Measurements from ENCODE around the gene TCEANC2.

TCEANC2 gene

DNA sequence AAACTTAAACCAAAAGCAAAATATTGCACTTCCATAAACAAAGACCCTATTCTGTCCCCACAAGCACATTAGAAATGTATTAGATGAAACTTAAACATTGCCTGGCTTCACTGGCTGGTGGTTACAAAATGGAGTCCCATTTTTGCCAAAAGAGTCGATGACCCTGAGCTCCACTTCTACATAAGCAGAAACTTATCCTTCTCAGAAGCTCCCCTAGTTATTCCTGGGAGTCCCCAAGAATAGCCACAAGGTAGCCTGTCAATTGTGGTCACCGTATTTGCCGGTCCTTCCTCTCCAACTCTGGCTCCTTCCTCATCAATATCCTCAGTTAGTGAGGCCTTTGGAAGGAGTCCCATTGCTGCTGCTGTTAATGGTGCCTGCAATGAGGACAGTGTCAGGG is 62.1 kb downstream of the TCEANC2 start:
- no peak for TF ChIP-seq BACH2 (CRISPR knock-in tag; IDR thresholded peaks at IDR 0.05; ENCODE audit: borderline replicate concordance)
- TF ChIP-seq ESRRG (CRISPR knock-in tag; IDR thresholded peaks at IDR 0.05): no peak
- TF ChIP-seq TOX (CRISPR knock-in tag; IDR thresholded peaks at IDR 0.05; ENCODE audit: borderline replicate concordance): no peak
- TF ChIP-seq, protein P1, sequence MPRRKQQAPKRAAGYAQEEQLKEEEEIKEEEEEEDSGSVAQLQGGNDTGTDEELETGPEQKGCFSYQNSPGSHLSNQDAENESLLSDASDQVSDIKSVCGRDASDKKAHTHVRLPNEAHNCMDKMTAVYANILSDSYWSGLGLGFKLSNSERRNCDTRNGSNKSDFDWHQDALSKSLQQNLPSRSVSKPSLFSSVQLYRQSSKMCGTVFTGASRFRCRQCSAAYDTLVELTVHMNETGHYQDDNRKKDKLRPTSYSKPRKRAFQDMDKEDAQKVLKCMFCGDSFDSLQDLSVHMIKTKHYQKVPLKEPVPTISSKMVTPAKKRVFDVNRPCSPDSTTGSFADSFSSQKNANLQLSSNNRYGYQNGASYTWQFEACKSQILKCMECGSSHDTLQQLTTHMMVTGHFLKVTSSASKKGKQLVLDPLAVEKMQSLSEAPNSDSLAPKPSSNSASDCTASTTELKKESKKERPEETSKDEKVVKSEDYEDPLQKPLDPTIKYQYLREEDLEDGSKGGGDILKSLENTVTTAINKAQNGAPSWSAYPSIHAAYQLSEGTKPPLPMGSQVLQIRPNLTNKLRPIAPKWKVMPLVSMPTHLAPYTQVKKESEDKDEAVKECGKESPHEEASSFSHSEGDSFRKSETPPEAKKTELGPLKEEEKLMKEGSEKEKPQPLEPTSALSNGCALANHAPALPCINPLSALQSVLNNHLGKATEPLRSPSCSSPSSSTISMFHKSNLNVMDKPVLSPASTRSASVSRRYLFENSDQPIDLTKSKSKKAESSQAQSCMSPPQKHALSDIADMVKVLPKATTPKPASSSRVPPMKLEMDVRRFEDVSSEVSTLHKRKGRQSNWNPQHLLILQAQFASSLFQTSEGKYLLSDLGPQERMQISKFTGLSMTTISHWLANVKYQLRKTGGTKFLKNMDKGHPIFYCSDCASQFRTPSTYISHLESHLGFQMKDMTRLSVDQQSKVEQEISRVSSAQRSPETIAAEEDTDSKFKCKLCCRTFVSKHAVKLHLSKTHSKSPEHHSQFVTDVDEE (CRISPR knock-in tag; IDR thresholded peaks at IDR 0.05): no peak
- no peak for TF ChIP-seq OSR1 (CRISPR knock-in tag; IDR thresholded peaks at IDR 0.05)
- TF ChIP-seq, protein P2, sequence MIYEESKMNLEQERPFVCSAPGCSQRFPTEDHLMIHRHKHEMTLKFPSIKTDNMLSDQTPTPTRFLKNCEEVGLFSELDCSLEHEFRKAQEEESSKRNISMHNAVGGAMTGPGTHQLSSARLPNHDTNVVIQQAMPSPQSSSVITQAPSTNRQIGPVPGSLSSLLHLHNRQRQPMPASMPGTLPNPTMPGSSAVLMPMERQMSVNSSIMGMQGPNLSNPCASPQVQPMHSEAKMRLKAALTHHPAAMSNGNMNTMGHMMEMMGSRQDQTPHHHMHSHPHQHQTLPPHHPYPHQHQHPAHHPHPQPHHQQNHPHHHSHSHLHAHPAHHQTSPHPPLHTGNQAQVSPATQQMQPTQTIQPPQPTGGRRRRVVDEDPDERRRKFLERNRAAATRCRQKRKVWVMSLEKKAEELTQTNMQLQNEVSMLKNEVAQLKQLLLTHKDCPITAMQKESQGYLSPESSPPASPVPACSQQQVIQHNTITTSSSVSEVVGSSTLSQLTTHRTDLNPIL (CRISPR knock-in tag; IDR thresholded peaks at IDR 0.05; ENCODE audit: low read depth): no peak
- TF ChIP-seq, protein P3, sequence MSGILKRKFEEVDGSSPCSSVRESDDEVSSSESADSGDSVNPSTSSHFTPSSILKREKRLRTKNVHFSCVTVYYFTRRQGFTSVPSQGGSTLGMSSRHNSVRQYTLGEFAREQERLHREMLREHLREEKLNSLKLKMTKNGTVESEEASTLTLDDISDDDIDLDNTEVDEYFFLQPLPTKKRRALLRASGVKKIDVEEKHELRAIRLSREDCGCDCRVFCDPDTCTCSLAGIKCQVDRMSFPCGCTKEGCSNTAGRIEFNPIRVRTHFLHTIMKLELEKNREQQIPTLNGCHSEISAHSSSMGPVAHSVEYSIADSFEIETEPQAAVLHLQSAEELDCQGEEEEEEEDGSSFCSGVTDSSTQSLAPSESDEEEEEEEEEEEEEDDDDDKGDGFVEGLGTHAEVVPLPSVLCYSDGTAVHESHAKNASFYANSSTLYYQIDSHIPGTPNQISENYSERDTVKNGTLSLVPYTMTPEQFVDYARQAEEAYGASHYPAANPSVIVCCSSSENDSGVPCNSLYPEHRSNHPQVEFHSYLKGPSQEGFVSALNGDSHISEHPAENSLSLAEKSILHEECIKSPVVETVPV (CRISPR knock-in tag; IDR thresholded peaks at IDR 0.05): no peak
- no peak for TF ChIP-seq RARB (CRISPR knock-in tag; IDR thresholded peaks at IDR 0.05)
- TF ChIP-seq ZNF70 (CRISPR knock-in tag; IDR thresholded peaks at IDR 0.05): no peak
- no peak for TF ChIP-seq GLIS3 (CRISPR knock-in tag; IDR thresholded peaks at IDR 0.05)
- TF ChIP-seq SNAI2 (CRISPR knock-in tag; IDR thresholded peaks at IDR 0.05): no peak
- TF ChIP-seq ARNTL (CRISPR knock-in tag; IDR thresholded peaks at IDR 0.05; ENCODE audit: borderline replicate concordance, low read depth): no peak
- TF ChIP-seq ZNF8 (CRISPR knock-in tag; IDR thresholded peaks at IDR 0.05): no peak
- no peak for TF ChIP-seq CSDC2 (CRISPR knock-in tag; IDR thresholded peaks at IDR 0.05)
- TF ChIP-seq PPARA (CRISPR knock-in tag; IDR thresholded peaks at IDR 0.05; ENCODE audit: borderline replicate concordance): no peak
- TF ChIP-seq ZC3H10 (CRISPR knock-in tag; IDR thresholded peaks at IDR 0.05): no peak
- no peak for TF ChIP-seq ISL1 (CRISPR knock-in tag; IDR thresholded peaks at IDR 0.05)
- no peak for TF ChIP-seq ZFP30 (CRISPR knock-in tag; IDR thresholded peaks at IDR 0.05)
- TF ChIP-seq ZNF565 (CRISPR knock-in tag; conservative IDR thresholded peaks at IDR 0.05; ENCODE audit: low read depth): no peak
- TF ChIP-seq, protein P4, sequence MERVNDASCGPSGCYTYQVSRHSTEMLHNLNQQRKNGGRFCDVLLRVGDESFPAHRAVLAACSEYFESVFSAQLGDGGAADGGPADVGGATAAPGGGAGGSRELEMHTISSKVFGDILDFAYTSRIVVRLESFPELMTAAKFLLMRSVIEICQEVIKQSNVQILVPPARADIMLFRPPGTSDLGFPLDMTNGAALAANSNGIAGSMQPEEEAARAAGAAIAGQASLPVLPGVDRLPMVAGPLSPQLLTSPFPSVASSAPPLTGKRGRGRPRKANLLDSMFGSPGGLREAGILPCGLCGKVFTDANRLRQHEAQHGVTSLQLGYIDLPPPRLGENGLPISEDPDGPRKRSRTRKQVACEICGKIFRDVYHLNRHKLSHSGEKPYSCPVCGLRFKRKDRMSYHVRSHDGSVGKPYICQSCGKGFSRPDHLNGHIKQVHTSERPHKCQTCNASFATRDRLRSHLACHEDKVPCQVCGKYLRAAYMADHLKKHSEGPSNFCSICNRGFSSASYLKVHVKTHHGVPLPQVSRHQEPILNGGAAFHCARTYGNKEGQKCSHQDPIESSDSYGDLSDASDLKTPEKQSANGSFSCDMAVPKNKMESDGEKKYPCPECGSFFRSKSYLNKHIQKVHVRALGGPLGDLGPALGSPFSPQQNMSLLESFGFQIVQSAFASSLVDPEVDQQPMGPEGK (CRISPR knock-in tag; IDR thresholded peaks at IDR 0.05; ENCODE audit: borderline replicate concordance): no peak
- no peak for ATAC-seq

DNA sequence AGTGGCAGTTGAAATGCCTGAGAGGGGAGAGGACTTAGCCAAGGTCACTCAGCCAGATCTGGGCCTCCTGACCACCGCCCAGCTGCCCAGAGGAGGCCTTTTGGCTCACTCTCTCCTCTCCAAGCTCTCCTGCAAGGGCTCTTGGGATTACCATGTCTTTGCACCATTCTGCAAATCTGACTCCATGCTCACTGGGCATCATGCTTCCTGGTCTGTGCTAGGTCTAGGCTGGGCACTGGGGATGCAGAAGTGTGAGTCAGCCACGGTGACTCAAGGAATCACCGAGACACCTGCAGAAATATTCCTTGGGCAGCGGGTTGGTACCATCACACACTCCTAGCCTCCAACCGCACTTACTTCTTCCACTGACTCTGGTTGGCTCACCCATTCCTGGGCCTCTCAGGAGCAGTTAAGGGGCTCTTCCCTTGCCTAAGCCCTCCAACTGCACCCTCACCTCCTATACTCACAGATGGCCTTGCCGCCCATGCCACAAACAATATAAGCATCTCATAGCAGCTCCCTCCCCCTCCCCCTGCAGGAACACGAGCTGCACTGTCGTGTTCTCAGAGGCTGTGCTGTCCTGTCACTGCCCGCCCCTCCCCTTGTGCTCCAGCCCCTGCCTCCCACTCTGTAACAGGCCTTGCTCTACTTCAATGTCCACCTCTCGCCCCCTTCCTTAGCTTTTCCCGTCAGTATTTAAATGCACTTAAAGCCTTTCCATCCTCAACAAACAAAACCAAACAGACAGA is 64.6 kb downstream of the TCEANC2 start:
- peak; percentile 11; the same call in 1 of the 3 replicates for ATAC-seq
- TF ChIP-seq TOX (CRISPR knock-in tag; IDR thresholded peaks at IDR 0.05; ENCODE audit: borderline replicate concordance): no peak

DNA sequence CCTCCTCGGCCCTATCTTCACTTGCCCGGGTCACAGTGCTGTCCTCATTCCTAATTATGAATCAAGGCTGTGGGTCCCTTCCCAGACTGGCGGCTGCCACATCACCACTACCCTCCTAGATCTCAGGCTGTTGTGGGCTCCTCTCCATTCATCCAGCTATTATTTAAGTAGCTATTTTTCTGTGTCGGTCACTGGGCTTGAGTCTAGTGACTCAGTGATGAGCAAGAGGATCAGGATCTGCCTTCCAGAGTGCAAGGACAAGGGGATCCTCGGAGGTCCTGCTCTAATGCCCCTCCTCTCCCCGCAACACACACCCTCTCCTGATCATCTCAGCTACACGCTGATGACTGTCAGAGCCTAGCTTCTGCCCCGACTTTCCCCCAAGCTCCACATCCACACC is 65.3 kb downstream of the TCEANC2 start:
- peak; percentile 46; the same call in 2 of the 3 replicates for ATAC-seq
- TF ChIP-seq, protein P2 (CRISPR knock-in tag; IDR thresholded peaks at IDR 0.05; ENCODE audit: low read depth): no peak
- TF ChIP-seq ZFP3 (CRISPR knock-in tag; IDR thresholded peaks at IDR 0.05) (no peak), TOX (CRISPR knock-in tag; IDR thresholded peaks at IDR 0.05; ENCODE audit: borderline replicate concordance) (no peak), RARB (CRISPR knock-in tag; IDR thresholded peaks at IDR 0.05) (no peak), PPARA (CRISPR knock-in tag; IDR thresholded peaks at IDR 0.05; ENCODE audit: borderline replicate concordance) (no peak), ARNTL (CRISPR knock-in tag; IDR thresholded peaks at IDR 0.05; ENCODE audit: borderline replicate concordance, low read depth) (no peak), BACH2 (CRISPR knock-in tag; IDR thresholded peaks at IDR 0.05; ENCODE audit: borderline replicate concordance) (no peak), ZFP30 (CRISPR knock-in tag; IDR thresholded peaks at IDR 0.05) (no peak), TCF4 (CRISPR knock-in tag; IDR thresholded peaks at IDR 0.05; ENCODE audit: borderline replicate concordance) (no peak), OSR1 (CRISPR knock-in tag; IDR thresholded peaks at IDR 0.05) (no peak), ZNF565 (CRISPR knock-in tag; conservative IDR thresholded peaks at IDR 0.05; ENCODE audit: low read depth) (no peak), ZC3H10 (CRISPR knock-in tag; IDR thresholded peaks at IDR 0.05) (no peak), ZNF70 (CRISPR knock-in tag; IDR thresholded peaks at IDR 0.05) (no peak)
- TF ChIP-seq, protein P4 (CRISPR knock-in tag; IDR thresholded peaks at IDR 0.05; ENCODE audit: borderline replicate concordance): no peak
- TF ChIP-seq, protein P5, sequence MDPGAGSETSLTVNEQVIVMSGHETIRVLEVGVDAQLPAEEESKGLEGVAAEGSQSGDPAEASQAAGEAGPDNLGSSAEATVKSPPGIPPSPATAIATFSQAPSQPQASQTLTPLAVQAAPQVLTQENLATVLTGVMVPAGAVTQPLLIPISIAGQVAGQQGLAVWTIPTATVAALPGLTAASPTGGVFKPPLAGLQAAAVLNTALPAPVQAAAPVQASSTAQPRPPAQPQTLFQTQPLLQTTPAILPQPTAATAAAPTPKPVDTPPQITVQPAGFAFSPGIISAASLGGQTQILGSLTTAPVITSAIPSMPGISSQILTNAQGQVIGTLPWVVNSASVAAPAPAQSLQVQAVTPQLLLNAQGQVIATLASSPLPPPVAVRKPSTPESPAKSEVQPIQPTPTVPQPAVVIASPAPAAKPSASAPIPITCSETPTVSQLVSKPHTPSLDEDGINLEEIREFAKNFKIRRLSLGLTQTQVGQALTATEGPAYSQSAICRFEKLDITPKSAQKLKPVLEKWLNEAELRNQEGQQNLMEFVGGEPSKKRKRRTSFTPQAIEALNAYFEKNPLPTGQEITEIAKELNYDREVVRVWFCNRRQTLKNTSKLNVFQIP (CRISPR knock-in tag; IDR thresholded peaks at IDR 0.05; ENCODE audit: borderline replicate concordance, low read depth): no peak

Data from SK-N-SH treated with all-trans-retinoic acid at 6 μM for 48 hours (cell line).